ENCODE data around the gene SVEP1. TPM values are rescaled to one million over a fixed set of nuclear protein-coding genes. Genes with fewer than 3 reads are reported as not detected.

SVEP1 gene
- polyA plus RNA-seq, 1 donor (not counting 4 experiments of a cell fraction or from before 2014, with no cell fraction given), result 0.14 TPM

- Histone ChIP-seq H3K9ac (ENCODE audit: control insufficient read depth, extremely low read depth, insufficient read depth, low read length) (no peak overlapping the region), H3K9me3 (ENCODE audit: control insufficient read depth, low read depth, low read length) (no peaks in the 10 kb centered on the region), H4K20me1 (ENCODE audit: control insufficient read depth, extremely low read depth, insufficient read depth, low read length) (no peaks in the 10 kb centered on the region), H3K9me1 (ENCODE audit: control insufficient read depth, extremely low read depth, insufficient read depth, low read length) (no peaks in the 10 kb centered on the region), H3K27me3 (ENCODE audit: control insufficient read depth, extremely low read depth, insufficient read depth, low read length) (no peaks in the 10 kb centered on the region), H3K27ac (ENCODE audit: control insufficient read depth, insufficient read depth, low read length) (no peak overlapping the region), H3K4me1 (ENCODE audit: control insufficient read depth, extremely low read depth, insufficient read depth, low read length) (peaks cover 11% of the 10 kb centered on the region), H2AFZ (ENCODE audit: control insufficient read depth, low read length) (no peak overlapping the region), H3K4me2 (ENCODE audit: control insufficient read depth, extremely low read depth, insufficient read depth, low read depth, low read length) (no peak overlapping the region), H3K79me2 (ENCODE audit: control insufficient read depth, insufficient read depth, low read length) (no peaks in the 10 kb centered on the region), H3K36me3 (ENCODE audit: control insufficient read depth in 2 of 2, extremely low read depth in 1 of 2, insufficient read depth in 2 of 2, low read length in 2 of 2) (no peaks in the 10 kb centered on the region), H3K4me3 (ENCODE audit: control insufficient read depth in 2 of 3, extremely low read depth in 1 of 3, insufficient read depth in 2 of 3, low read depth in 1 of 3, low read length in 3 of 3) (no peak overlapping the region)
- dilution Hi-C loops (cut with MboI; ENCODE audit: extremely low pct_ligation_motif_present, low sequenced_read_pairs), result no loop called here
- FAIRE-seq (no peak), DNase-seq (ENCODE audit: low read depth, low spot score) (no peak)
- TF ChIP-seq EZH2 (IDR thresholded peaks at IDR 0.05; ENCODE audit: low read length), result no peak
- TF ChIP-seq, protein P1, sequence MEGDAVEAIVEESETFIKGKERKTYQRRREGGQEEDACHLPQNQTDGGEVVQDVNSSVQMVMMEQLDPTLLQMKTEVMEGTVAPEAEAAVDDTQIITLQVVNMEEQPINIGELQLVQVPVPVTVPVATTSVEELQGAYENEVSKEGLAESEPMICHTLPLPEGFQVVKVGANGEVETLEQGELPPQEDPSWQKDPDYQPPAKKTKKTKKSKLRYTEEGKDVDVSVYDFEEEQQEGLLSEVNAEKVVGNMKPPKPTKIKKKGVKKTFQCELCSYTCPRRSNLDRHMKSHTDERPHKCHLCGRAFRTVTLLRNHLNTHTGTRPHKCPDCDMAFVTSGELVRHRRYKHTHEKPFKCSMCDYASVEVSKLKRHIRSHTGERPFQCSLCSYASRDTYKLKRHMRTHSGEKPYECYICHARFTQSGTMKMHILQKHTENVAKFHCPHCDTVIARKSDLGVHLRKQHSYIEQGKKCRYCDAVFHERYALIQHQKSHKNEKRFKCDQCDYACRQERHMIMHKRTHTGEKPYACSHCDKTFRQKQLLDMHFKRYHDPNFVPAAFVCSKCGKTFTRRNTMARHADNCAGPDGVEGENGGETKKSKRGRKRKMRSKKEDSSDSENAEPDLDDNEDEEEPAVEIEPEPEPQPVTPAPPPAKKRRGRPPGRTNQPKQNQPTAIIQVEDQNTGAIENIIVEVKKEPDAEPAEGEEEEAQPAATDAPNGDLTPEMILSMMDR (optimal IDR thresholded peaks at IDR 0.05 in 1 of 3, IDR thresholded peaks at IDR 0.05 in 1 of 3, conservative IDR thresholded peaks at IDR 0.05 in 1 of 3; ENCODE audit: extremely low read depth in 1 of 3, insufficient read depth in 2 of 3, low read length in 3 of 3), result no peak
Observed at GRCh38 chr9:110346325-110346724, 233.2 kb downstream of the SVEP1 start.

DNA sequence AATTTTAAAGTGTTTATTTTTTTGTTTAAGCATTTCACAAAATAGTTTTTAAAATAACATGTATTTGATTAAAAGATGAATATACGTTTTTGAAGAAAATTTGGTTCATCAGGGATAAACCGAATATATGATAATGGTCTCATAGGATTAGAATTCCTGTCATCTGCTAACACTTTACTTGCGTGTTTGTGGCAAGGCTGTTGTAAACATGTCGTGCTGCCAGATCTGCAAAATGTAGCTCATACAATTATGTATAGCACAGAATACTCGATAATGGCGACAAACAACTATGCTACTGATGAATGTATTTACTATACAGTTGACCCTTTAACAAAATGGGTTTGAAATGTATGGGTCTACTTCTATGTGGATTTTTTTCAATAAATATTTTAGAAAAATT lies 234.7 kb downstream of the SVEP1 start:
- H2AFZ ChIP-seq (ENCODE audit: control insufficient read depth, low read length), result no peak overlapping the region
- H3K27me3 ChIP-seq (ENCODE audit: control insufficient read depth, extremely low read depth, insufficient read depth, low read length), result no peaks in the 10 kb centered on the region
- no peaks in the 10 kb centered on the region for H3K9me1 ChIP-seq (ENCODE audit: control insufficient read depth, extremely low read depth, insufficient read depth, low read length)
- no peaks in the 10 kb centered on the region for H3K9me3 ChIP-seq (ENCODE audit: control insufficient read depth, low read depth, low read length)
- DNase-seq (ENCODE audit: low read depth, low spot score), result no peak
- TF ChIP-seq, protein P1 (optimal IDR thresholded peaks at IDR 0.05 in 1 of 3, IDR thresholded peaks at IDR 0.05 in 1 of 3, conservative IDR thresholded peaks at IDR 0.05 in 1 of 3; ENCODE audit: extremely low read depth in 1 of 3, insufficient read depth in 2 of 3, low read length in 3 of 3), result no peak
- TF ChIP-seq EZH2 (IDR thresholded peaks at IDR 0.05; ENCODE audit: low read length), result no peak
- no peak overlapping the region for H3K4me2 ChIP-seq (ENCODE audit: control insufficient read depth, extremely low read depth, insufficient read depth, low read depth, low read length)
- dilution Hi-C loops (cut with MboI; ENCODE audit: extremely low pct_ligation_motif_present, low sequenced_read_pairs), result no loop called here
- FAIRE-seq, result no peak
- no peak overlapping the region for H3K9ac ChIP-seq (ENCODE audit: control insufficient read depth, extremely low read depth, insufficient read depth, low read length)
- H3K36me3 ChIP-seq (ENCODE audit: control insufficient read depth in 2 of 2, extremely low read depth in 1 of 2, insufficient read depth in 2 of 2, low read length in 2 of 2), result no peaks in the 10 kb centered on the region
- H3K4me1 ChIP-seq (ENCODE audit: control insufficient read depth, extremely low read depth, insufficient read depth, low read length), result no peaks in the 10 kb centered on the region
- no peaks in the 10 kb centered on the region for H4K20me1 ChIP-seq (ENCODE audit: control insufficient read depth, extremely low read depth, insufficient read depth, low read length)
- no peak overlapping the region for H3K27ac ChIP-seq (ENCODE audit: control insufficient read depth, insufficient read depth, low read length)
- H3K79me2 ChIP-seq (ENCODE audit: control insufficient read depth, insufficient read depth, low read length), result no peaks in the 10 kb centered on the region
- H3K4me3 ChIP-seq (ENCODE audit: control insufficient read depth in 2 of 3, extremely low read depth in 1 of 3, insufficient read depth in 2 of 3, low read depth in 1 of 3, low read length in 3 of 3), result no peak overlapping the region

Data from keratinocyte (primary cell).